ENCODE measurements around the gene RAB3IL1. TPM values are rescaled to one million over a fixed set of nuclear protein-coding genes. Genes with fewer than 3 reads are reported as not detected.

RAB3IL1 gene
- total and polyA plus RNA-seq, 2 of the 13 experiments (the other 11 are each of a cell fraction or from before 2014, with no cell fraction given), result 1.2 to 2.0 TPM

DNA sequence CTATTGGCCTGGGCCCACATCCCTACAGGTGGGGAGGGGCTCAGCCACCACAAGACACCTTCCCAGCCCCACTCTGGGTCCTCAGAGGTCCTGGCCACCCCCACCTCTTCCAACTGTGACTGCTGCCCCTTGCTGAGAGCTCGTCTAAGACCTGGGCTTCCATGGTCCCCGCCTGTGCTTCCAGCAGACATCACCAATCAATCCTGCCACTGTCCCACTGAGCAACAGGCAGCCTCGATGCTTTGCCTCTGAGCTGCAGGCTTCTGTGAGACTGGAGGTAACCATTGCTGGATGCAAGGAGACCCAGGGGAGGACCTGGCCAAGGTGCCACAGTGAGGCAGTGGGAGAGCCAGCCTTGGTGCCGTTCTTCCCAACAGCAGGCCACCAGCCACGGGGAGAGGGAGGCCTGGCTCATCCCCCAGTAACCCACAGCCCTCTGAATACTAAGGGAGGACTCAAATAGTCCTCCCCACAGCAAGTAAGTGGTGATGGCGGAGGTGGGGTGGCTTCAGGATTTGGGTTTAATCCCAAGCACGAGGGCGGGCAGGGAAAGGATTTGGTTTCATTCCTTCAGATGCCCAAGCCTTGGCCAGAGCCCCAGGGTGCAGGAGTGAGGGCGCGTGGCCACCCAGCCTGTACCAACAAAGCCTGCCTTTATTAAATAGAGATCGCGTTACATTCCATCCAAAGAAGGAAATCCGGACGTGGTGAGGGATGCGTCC, 20.5 kb downstream of the RAB3IL1 start:
- H4K20me1 ChIP-seq (ENCODE audit: insufficient read depth, low read length), result no peaks in the 10 kb centered on the region
- no peaks in the 10 kb centered on the region for H3K27me3 ChIP-seq (ENCODE audit: control insufficient read depth in 1 of 2, insufficient read depth in 2 of 2, low read length in 2 of 2)
- no peaks in the 10 kb centered on the region for H3K79me2 ChIP-seq (ENCODE audit: insufficient read depth, low read length)
- BruUV-seq (replicated peaks), result no TSS peak
- ChIA-PET CTCF (ENCODE audit: low intra/inter-chr PET ratio, low total read pairs) (interaction anchor here (1.1 to 4.6 kb wide), 7 partner anchors 26 to 211 kb away, joined by 3 to 124 read pairs (median 20); no protein-coding TSS in a partner anchor), POLR2A (interaction anchor here (0.9 to 3.4 kb wide), 5 partner anchors 27 to 66 kb away, joined by 3 to 19 read pairs (median 5); no protein-coding TSS in a partner anchor)
- no peak overlapping the region for H2AFZ ChIP-seq (ENCODE audit: low read length)
- in situ Hi-C loops (cut with HindIII; ENCODE audit: extremely low pct_ligation_motif_present, low pct_unique_long_range_greater_than_20kb) (loop anchor here (5.0 kb wide), 2 partner anchors 50 to 160 kb away; no protein-coding TSS in a partner anchor), intact Hi-C loops (cut with micrococcal nuclease; ENCODE audit: unreplicated experiment) (loop anchor here (1.0 kb wide), 1 partner anchor 185 kb away; no protein-coding TSS in a partner anchor)
- H3K4me1 ChIP-seq (ENCODE audit: insufficient read depth, low read length), result peaks cover 11% of the 10 kb centered on the region
- H3K4me2 ChIP-seq (ENCODE audit: low read depth, low read length), result no peak overlapping the region
- 84% methylated on average over 13 of the region's 15 CpGs for WGBS (ENCODE audit: low lambda C conversion rate)
- H3K27ac ChIP-seq (ENCODE audit: extremely low read length, insufficient read depth, low read length), result no peak overlapping the region
- H3K36me3 ChIP-seq (replicated peaks in 1 of 2; ENCODE audit: control insufficient read depth in 1 of 2, insufficient read depth in 2 of 2, low read length in 2 of 2), result no peaks in the 10 kb centered on the region
- DNase-seq (ENCODE audit: low spot score) (no peak), ATAC-seq (no peak), FAIRE-seq (no peak)
- TF ChIP-seq NCOR1 (IDR thresholded peaks at IDR 0.05; ENCODE audit: borderline replicate concordance, low read length) (no peak), IKZF4 (CRISPR knock-in tag; IDR thresholded peaks at IDR 0.05; ENCODE audit: borderline replicate concordance, low read depth, not compliant biosample characterization) (no peak), KAT2B (IDR thresholded peaks at IDR 0.05; ENCODE audit: borderline replicate concordance, low read depth, low read length) (no peak), ATF7 (IDR thresholded peaks at IDR 0.05) (no peak), ATF7 (CRISPR knock-in tag; IDR thresholded peaks at IDR 0.05) (no peak), RCOR2 (CRISPR knock-in tag; IDR thresholded peaks at IDR 0.05) (no peak), KMT2B (CRISPR knock-in tag; IDR thresholded peaks at IDR 0.05) (no peak), AGO2 (optimal IDR thresholded peaks at IDR 0.05; ENCODE audit: low read depth, low read length) (no peak), EED (CRISPR knock-in tag; IDR thresholded peaks at IDR 0.05) (no peak), KLF6 (CRISPR knock-in tag; IDR thresholded peaks at IDR 0.05) (no peak), ZNF44 (CRISPR knock-in tag; IDR thresholded peaks at IDR 0.05) (no peak), TAF1 (CRISPR knock-in tag; IDR thresholded peaks at IDR 0.05) (no peak)
- TF ChIP-seq, protein P1, sequence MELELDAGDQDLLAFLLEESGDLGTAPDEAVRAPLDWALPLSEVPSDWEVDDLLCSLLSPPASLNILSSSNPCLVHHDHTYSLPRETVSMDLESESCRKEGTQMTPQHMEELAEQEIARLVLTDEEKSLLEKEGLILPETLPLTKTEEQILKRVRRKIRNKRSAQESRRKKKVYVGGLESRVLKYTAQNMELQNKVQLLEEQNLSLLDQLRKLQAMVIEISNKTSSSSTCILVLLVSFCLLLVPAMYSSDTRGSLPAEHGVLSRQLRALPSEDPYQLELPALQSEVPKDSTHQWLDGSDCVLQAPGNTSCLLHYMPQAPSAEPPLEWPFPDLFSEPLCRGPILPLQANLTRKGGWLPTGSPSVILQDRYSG (CRISPR knock-in tag; IDR thresholded peaks at IDR 0.05), result no peak
- H3K9ac ChIP-seq (ENCODE audit: insufficient read depth, low read depth, low read length), result no peak overlapping the region
- H3K4me3 ChIP-seq (replicated peaks in 1 of 3; ENCODE audit: insufficient read depth in 1 of 3, low read depth in 2 of 3, low read length in 3 of 3), result no peak overlapping the region
- H3K9me3 ChIP-seq (ENCODE audit: low read length), result no peaks in the 10 kb centered on the region
